ENCODE results near the gene ARHGAP26. TPM values are rescaled to one million over a fixed set of nuclear protein-coding genes. Genes with fewer than 3 reads are reported as not detected.

ARHGAP26 gene
- total RNA-seq, 1 experiment from 2014 or later, result 5.9 TPM

- Histone ChIP-seq H3K27me3 (ENCODE audit: control insufficient read depth, insufficient read depth, low read length) (no peaks in the 10 kb centered on the region), H3K4me3 (ENCODE audit: insufficient read depth, low read depth, low read length) (no peak overlapping the region)
Measured at GRCh38 chr5:143182106-143182505, 411.9 kb downstream of the ARHGAP26 start.

GRCh38 chr5:143182901-143183820, 413.0 kb downstream of the ARHGAP26 start:
- H3K4me3 ChIP-seq (ENCODE audit: insufficient read depth, low read depth, low read length), result no peak overlapping the region
- DNase-seq, result no peak
- no peaks in the 10 kb centered on the region for H3K36me3 ChIP-seq (replicated peaks; ENCODE audit: control insufficient read depth, insufficient read depth, low read length)

More at GRCh38 chr5:143182106-143182505, 411.9 kb downstream of the ARHGAP26 start:
- no peak for DNase-seq
- H3K36me3 ChIP-seq (replicated peaks; ENCODE audit: control insufficient read depth, insufficient read depth, low read length), result no peaks in the 10 kb centered on the region

GRCh38 chr5:143183989-143184388, 413.8 kb downstream of the ARHGAP26 start:
- no peak overlapping the region for H3K4me3 ChIP-seq (ENCODE audit: insufficient read depth, low read depth, low read length)
- no peak for DNase-seq
- no peaks in the 10 kb centered on the region for H3K36me3 ChIP-seq (replicated peaks; ENCODE audit: control insufficient read depth, insufficient read depth, low read length)
- no peaks in the 10 kb centered on the region for H3K27me3 ChIP-seq (ENCODE audit: control insufficient read depth, insufficient read depth, low read length)

More at GRCh38 chr5:143182901-143183820, 413.0 kb downstream of the ARHGAP26 start:
- H3K27me3 ChIP-seq (ENCODE audit: control insufficient read depth, insufficient read depth, low read length), result no peaks in the 10 kb centered on the region

DNA sequence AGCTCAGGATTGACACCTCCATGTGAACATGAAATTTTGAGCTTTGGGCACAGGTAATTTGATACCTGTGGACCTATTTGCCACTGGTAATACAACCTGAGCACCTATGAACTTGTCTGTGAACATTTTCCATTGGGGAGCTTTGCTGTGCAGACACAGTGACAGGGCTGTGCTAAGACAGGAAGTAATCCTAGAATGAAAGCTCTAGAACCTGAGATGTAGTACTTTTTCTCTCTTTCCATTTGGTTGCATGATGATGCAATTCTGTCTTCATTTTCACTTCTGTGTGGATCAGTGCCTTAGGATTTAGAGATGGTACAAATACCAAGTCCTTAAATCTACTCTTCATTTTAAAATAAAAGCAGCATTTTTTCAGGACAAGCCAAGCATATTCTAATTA, 416.4 kb downstream of the ARHGAP26 start:
- DNase-seq, result no peak
- no peaks in the 10 kb centered on the region for H3K27me3 ChIP-seq (ENCODE audit: control insufficient read depth, insufficient read depth, low read length)
- H3K36me3 ChIP-seq (replicated peaks; ENCODE audit: control insufficient read depth, insufficient read depth, low read length), result no peaks in the 10 kb centered on the region
- H3K4me3 ChIP-seq (ENCODE audit: insufficient read depth, low read depth, low read length), result no peak overlapping the region

DNA sequence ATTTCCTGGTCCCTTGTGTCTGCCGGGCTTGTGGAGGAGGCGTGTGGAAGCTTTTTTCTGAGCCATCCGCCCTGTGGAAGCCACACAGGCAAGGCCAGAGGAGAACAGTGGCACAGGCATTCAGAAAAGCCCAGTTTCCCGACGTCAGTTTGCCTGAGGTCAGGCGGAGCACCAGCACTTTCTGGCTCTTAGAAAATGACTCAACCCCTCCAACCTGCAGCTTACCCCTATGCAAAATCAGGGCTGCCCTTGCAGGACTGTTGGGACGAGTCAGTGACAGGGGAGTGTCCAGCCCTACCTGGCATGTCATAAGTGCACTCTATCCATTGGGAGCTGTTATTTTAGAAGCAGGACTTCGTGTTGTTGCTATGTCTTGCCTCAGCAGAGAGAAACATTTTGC, 417.3 kb downstream of the ARHGAP26 start:
- DNase-seq, result no peak
- Histone ChIP-seq H3K36me3 (replicated peaks; ENCODE audit: control insufficient read depth, insufficient read depth, low read length) (no peaks in the 10 kb centered on the region), H3K27me3 (ENCODE audit: control insufficient read depth, insufficient read depth, low read length) (no peaks in the 10 kb centered on the region), H3K4me3 (ENCODE audit: insufficient read depth, low read depth, low read length) (no peak overlapping the region)

- DNase-seq, result no peak
- Histone ChIP-seq H3K36me3 (replicated peaks; ENCODE audit: control insufficient read depth, insufficient read depth, low read length) (no peaks in the 10 kb centered on the region), H3K27me3 (ENCODE audit: control insufficient read depth, insufficient read depth, low read length) (no peaks in the 10 kb centered on the region), H3K4me3 (ENCODE audit: insufficient read depth, low read depth, low read length) (no peak overlapping the region)
Measured at GRCh38 chr5:143188083-143188482, 417.9 kb downstream of the ARHGAP26 start.

- Histone ChIP-seq H3K36me3 (replicated peaks; ENCODE audit: control insufficient read depth, insufficient read depth, low read length) (no peaks in the 10 kb centered on the region), H3K27me3 (ENCODE audit: control insufficient read depth, insufficient read depth, low read length) (no peaks in the 10 kb centered on the region), H3K4me3 (ENCODE audit: insufficient read depth, low read depth, low read length) (no peak overlapping the region)
- DNase-seq, result no peak
Measured at GRCh38 chr5:143188692-143189091, 418.5 kb downstream of the ARHGAP26 start.

GRCh38 chr5:143190260-143190810, 420.2 kb downstream of the ARHGAP26 start:
- Histone ChIP-seq H3K4me3 (ENCODE audit: insufficient read depth, low read depth, low read length) (no peak overlapping the region), H3K36me3 (replicated peaks; ENCODE audit: control insufficient read depth, insufficient read depth, low read length) (no peaks in the 10 kb centered on the region), H3K27me3 (ENCODE audit: control insufficient read depth, insufficient read depth, low read length) (no peaks in the 10 kb centered on the region)
- DNase-seq, result no peak

DNA sequence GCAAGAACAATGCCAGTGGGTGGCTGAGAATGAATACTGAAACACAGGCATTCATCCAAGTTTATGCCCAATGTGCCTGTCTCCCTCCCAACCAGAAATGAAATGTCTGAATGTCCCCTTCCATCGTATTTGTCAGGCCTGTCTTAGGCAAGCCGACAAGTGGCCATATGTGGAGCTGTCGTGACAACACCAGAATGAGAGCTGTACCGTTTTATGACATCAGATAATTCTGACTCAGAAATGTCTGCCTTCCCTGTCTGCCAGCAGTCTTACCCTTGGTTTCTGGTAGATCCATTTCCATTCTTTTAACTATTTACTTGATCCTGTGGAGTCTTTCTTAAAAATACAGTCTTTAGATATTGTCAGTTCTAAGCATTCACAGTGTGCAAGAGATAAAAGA, 421.5 kb downstream of the ARHGAP26 start:
- DNase-seq, result no peak
- H3K27me3 ChIP-seq (ENCODE audit: control insufficient read depth, insufficient read depth, low read length), result no peaks in the 10 kb centered on the region
- H3K36me3 ChIP-seq (replicated peaks; ENCODE audit: control insufficient read depth, insufficient read depth, low read length), result no peaks in the 10 kb centered on the region
- no peak overlapping the region for H3K4me3 ChIP-seq (ENCODE audit: insufficient read depth, low read depth, low read length)

GRCh38 chr5:143192191-143192900, 422.2 kb downstream of the ARHGAP26 start:
- DNase-seq, result no peak
- H3K4me3 ChIP-seq (ENCODE audit: insufficient read depth, low read depth, low read length), result no peak overlapping the region
- no peaks in the 10 kb centered on the region for H3K36me3 ChIP-seq (replicated peaks; ENCODE audit: control insufficient read depth, insufficient read depth, low read length)
- H3K27me3 ChIP-seq (ENCODE audit: control insufficient read depth, insufficient read depth, low read length), result no peaks in the 10 kb centered on the region

DNA sequence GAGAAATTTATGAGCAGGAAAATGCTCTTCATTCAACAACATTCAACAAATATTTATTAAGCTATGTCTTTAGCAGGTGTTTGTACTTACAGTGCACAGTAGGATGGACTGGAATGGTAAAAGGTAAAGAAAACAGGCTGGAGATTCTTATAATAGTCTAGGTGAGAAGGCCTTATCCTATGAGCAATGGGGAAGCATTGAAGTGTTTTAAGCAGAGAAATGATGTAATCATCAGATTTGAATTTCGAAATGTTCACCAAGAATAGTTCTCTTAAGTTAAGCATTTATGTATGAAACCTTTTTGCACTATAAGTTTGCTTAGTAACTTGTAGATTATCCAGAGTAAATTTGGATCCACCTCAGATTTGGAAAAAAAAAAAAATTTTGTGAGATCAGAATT, 424.0 kb downstream of the ARHGAP26 start:
- no peak overlapping the region for H3K4me3 ChIP-seq (ENCODE audit: insufficient read depth, low read depth, low read length)
- DNase-seq, result no peak

GRCh38 chr5:143194713-143195112, 424.5 kb downstream of the ARHGAP26 start:
- DNase-seq, result no peak
- Histone ChIP-seq H3K4me3 (ENCODE audit: insufficient read depth, low read depth, low read length) (no peak overlapping the region), H3K36me3 (replicated peaks; ENCODE audit: control insufficient read depth, insufficient read depth, low read length) (no peaks in the 10 kb centered on the region), H3K27me3 (ENCODE audit: control insufficient read depth, insufficient read depth, low read length) (no peaks in the 10 kb centered on the region)

More for the DNA sequence above, 424.0 kb downstream of the ARHGAP26 start:
- Histone ChIP-seq H3K27me3 (ENCODE audit: control insufficient read depth, insufficient read depth, low read length) (no peaks in the 10 kb centered on the region), H3K36me3 (replicated peaks; ENCODE audit: control insufficient read depth, insufficient read depth, low read length) (no peaks in the 10 kb centered on the region)

GRCh38 chr5:143195491-143195890, 425.3 kb downstream of the ARHGAP26 start:
- no peak for DNase-seq
- no peaks in the 10 kb centered on the region for H3K27me3 ChIP-seq (ENCODE audit: control insufficient read depth, insufficient read depth, low read length)
- no peak overlapping the region for H3K4me3 ChIP-seq (ENCODE audit: insufficient read depth, low read depth, low read length)
- H3K36me3 ChIP-seq (replicated peaks; ENCODE audit: control insufficient read depth, insufficient read depth, low read length), result no peaks in the 10 kb centered on the region

- Histone ChIP-seq H3K4me3 (ENCODE audit: insufficient read depth, low read depth, low read length) (no peak overlapping the region), H3K27me3 (ENCODE audit: control insufficient read depth, insufficient read depth, low read length) (no peaks in the 10 kb centered on the region)
- DNase-seq, result no peak
Measured at GRCh38 chr5:143196601-143197259, 426.6 kb downstream of the ARHGAP26 start.

More at GRCh38 chr5:143196601-143197259, 426.6 kb downstream of the ARHGAP26 start:
- no peaks in the 10 kb centered on the region for H3K36me3 ChIP-seq (replicated peaks; ENCODE audit: control insufficient read depth, insufficient read depth, low read length)

Data from H7 (cell line).